SU-DHL-6 (cell line): Measurements from ENCODE around the gene DRC1.

Experiments
- H2AFZ ChIP-seq: fragments of 200-600 bp; sonication (generic); 2 replicates; pipeline ENCODE4 v1.6.1; 2014; ENCODE audit warnings: low read depth, mild to moderate bottlenecking, moderate library complexity, mixed read lengths, antibody characterized with exemption, low read length; ENCODE audit not compliant: severe bottlenecking
- H3F3A ChIP-seq: fragments of 200-600 bp; shearing (Covaris generic); 2 replicates; pipeline ENCODE4 v1.6.0; 2016; ENCODE audit warnings: antibody characterized with exemption, mild to moderate bottlenecking; ENCODE audit not compliant: insufficient read depth
- H3K27ac ChIP-seq: fragments of 200-600 bp; sonication (generic); 2 replicates; pipeline ENCODE4 v1.5.1; 2016; ENCODE audit warnings: low read depth, mild to moderate bottlenecking, low read length, moderate library complexity, mixed read lengths
- H3K27me3 ChIP-seq: fragments of 200-600 bp; sonication (generic), shearing (Covaris generic); 2 replicates; pipeline ENCODE4 v1.6.0; 2014; ENCODE audit warnings: mild to moderate bottlenecking, low read length
- H3K36me3 ChIP-seq: fragments of 200-600 bp; sonication (generic); 2 replicates; pipeline ENCODE4 v1.6.1; 2014; ENCODE audit warnings: mild to moderate bottlenecking, low read length, mixed read lengths
- H3K4me2 ChIP-seq: fragments of 300-600, 200-600 bp; shearing (Covaris generic), sonication (generic); 2 replicates; pipeline ENCODE4 v1.6.0; 2014; ENCODE audit warnings: low read length, low read depth, mild to moderate bottlenecking; ENCODE audit not compliant: poor library complexity, severe bottlenecking
- H3K4me3 ChIP-seq: fragments of 200-600 bp; sonication (generic); 2 replicates; pipeline ENCODE4 v1.5.1; 2014; ENCODE audit warnings: antibody characterized with exemption, low read length, mild to moderate bottlenecking, mixed read lengths; ENCODE audit not compliant: insufficient read depth, poor library complexity, severe bottlenecking
- H3K79me2 ChIP-seq: fragments of 200-600 bp; sonication (generic); 2 replicates; pipeline ENCODE4 v1.6.1; 2014; ENCODE audit warnings: mild to moderate bottlenecking, low read length, moderate library complexity; ENCODE audit not compliant: insufficient read depth
- H3K9ac ChIP-seq: fragments of 200-600 bp; sonication (generic); 2 replicates; pipeline ENCODE4 v1.7.0; 2014; ENCODE audit warnings: mild to moderate bottlenecking, low read length
- H3K9me2 ChIP-seq: fragments of 200-600 bp; sonication (generic); replicated peaks from 2 replicates; pipeline ENCODE4 v1.6.1; 2014; ENCODE audit warnings: low read length; ENCODE audit not compliant: insufficient read depth
- H3K9me3 ChIP-seq: fragments of 200-600 bp; sonication (generic); 2 replicates; pipeline ENCODE4 v1.6.1; 2014; ENCODE audit warnings: low read length, mixed read lengths; ENCODE audit not compliant: insufficient read depth
- H4K20me1 ChIP-seq: fragments of 200-600 bp; sonication (generic); 2 replicates; pipeline ENCODE4 v1.6.1; 2014; ENCODE audit warnings: low read depth, mild to moderate bottlenecking, antibody characterized with exemption, low read length, moderate library complexity, mixed read lengths
- EZH2phosphoT487 ChIP-seq: fragments of 200-600 bp; sonication (generic), shearing (Covaris generic); conservative IDR thresholded peaks from 2 replicates; pipeline ENCODE4 v1.6.1; 2018; ENCODE audit warnings: mild to moderate bottlenecking, antibody characterized with exemption, low read length, moderate library complexity, mixed read lengths
- TF ChIP-seq, protein P1 (sequence below): fragments of 200-600 bp; sonication (generic); IDR thresholded peaks from one replicate; pipeline ENCODE4 v1.5.1; 2017; ENCODE audit warnings: antibody characterized with exemption, mild to moderate bottlenecking, low read length, moderate library complexity; ENCODE audit not compliant: insufficient read depth, poor library complexity, severe bottlenecking

Gene DRC1

DNA sequence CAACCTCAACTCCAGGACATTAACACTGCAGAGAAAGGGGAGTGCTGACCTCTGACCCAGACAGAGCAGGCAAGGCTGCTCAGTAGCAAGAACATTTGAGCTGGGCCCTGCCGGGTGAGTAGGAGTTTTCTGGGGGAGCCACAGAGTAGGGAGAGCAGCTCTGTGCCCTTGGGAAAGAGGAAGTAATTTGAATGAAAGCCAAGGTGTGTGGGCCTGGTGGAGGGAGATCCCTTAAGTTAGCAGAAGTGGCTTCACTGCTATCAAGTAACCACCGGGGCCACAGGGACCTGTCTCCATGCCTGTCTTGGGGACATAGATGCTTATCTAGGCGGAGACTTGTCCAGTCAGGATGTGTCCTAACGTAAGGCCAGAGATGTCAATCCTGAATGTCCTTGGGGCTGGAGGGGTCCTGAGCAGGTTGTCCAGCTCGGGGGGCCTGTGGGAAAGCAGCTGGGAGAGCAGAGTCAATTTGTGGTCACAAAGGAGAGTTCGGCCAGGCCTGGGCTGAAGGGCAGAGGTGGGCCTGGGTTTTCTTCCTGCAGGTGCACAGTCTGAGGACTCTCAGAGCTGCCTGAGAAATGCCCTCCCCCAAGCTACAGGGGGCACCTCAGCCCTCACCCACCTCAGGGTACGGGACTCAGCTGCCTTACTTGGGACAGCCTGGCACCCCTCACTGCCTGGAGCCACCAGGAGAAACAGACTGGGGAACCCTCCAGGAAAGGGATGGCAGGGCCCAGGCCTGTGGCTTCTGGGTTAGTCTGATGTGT is 91.2 kb downstream of the DRC1 start:
- no peak overlapping the region for H3K4me3 ChIP-seq
- no peaks in the 10 kb centered on the region for H3K79me2 ChIP-seq
- no peaks in the 10 kb centered on the region for H3K27me3 ChIP-seq
- no peak overlapping the region for H3K4me2 ChIP-seq
- no peaks in the 10 kb centered on the region for H3K9me3 ChIP-seq
- H3F3A ChIP-seq: no peaks in the 10 kb centered on the region
- no peaks in the 10 kb centered on the region for H3K36me3 ChIP-seq
- H3K9ac ChIP-seq: no peak overlapping the region
- no peaks in the 10 kb centered on the region for H3K9me2 ChIP-seq
- H4K20me1 ChIP-seq: no peaks in the 10 kb centered on the region
- no peak overlapping the region for H3K27ac ChIP-seq
- TF ChIP-seq, protein P1, sequence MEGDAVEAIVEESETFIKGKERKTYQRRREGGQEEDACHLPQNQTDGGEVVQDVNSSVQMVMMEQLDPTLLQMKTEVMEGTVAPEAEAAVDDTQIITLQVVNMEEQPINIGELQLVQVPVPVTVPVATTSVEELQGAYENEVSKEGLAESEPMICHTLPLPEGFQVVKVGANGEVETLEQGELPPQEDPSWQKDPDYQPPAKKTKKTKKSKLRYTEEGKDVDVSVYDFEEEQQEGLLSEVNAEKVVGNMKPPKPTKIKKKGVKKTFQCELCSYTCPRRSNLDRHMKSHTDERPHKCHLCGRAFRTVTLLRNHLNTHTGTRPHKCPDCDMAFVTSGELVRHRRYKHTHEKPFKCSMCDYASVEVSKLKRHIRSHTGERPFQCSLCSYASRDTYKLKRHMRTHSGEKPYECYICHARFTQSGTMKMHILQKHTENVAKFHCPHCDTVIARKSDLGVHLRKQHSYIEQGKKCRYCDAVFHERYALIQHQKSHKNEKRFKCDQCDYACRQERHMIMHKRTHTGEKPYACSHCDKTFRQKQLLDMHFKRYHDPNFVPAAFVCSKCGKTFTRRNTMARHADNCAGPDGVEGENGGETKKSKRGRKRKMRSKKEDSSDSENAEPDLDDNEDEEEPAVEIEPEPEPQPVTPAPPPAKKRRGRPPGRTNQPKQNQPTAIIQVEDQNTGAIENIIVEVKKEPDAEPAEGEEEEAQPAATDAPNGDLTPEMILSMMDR: no peak
- no peak for TF ChIP-seq EZH2phosphoT487
- no peak overlapping the region for H2AFZ ChIP-seq

DNA sequence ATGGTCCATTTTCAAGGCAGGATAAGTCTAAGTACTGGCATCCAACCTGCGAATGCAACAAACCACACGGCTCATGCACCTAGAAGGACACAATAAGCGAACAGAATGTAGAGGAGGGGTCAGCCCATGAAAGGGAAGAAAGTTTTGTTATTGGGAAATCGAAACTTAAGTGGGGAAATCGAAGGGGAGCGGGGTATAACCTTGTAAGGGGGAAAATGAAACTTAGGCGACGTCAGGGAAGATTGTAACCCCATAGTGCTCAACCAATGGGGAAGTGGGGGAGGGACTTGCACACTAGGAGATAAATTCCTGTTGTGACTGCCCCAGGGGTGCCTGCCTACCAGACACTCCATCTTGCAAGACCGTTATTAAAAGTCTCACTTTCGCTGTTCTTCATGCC is 91.8 kb downstream of the DRC1 start:
- Histone ChIP-seq H3K9me3 (no peaks in the 10 kb centered on the region), H3F3A (no peaks in the 10 kb centered on the region), H3K36me3 (no peaks in the 10 kb centered on the region), H3K9me2 (no peaks in the 10 kb centered on the region), H3K4me2 (no peak overlapping the region), H2AFZ (no peak overlapping the region), H3K79me2 (no peaks in the 10 kb centered on the region), H4K20me1 (no peaks in the 10 kb centered on the region), H3K4me3 (no peak overlapping the region), H3K9ac (no peak overlapping the region), H3K27ac (no peak overlapping the region), H3K27me3 (no peaks in the 10 kb centered on the region)
- TF ChIP-seq EZH2phosphoT487: no peak
- TF ChIP-seq, protein P1: no peak

DNA sequence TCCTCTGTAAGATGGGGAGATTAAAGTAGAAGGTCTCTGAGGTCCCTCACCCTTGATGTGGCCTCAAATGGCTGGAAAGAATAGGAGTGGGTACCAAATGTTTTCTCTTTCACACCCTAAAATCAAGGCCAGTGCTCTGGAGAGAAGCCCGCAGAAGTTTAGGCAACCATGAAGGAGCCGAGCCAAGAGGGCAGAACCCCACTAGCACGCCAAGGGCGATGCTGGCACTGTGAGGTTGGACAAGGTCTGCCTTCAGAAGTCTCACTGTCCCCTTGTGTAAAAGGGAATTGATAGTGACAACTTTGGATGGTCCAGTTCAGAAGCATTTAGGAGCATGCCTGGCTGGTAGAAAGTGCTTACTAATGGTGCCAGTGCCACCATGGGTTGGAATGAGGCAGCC is 92.5 kb downstream of the DRC1 start:
- Histone ChIP-seq H4K20me1 (no peaks in the 10 kb centered on the region), H3K4me2 (no peak overlapping the region), H3K4me3 (no peak overlapping the region), H2AFZ (no peak overlapping the region), H3K9ac (no peak overlapping the region), H3K9me3 (no peaks in the 10 kb centered on the region), H3K27ac (no peak overlapping the region), H3K27me3 (no peaks in the 10 kb centered on the region), H3K79me2 (no peaks in the 10 kb centered on the region), H3K36me3 (no peaks in the 10 kb centered on the region), H3K9me2 (no peaks in the 10 kb centered on the region), H3F3A (no peaks in the 10 kb centered on the region)
- TF ChIP-seq, protein P1: no peak
- no peak for TF ChIP-seq EZH2phosphoT487
